Activated B cell treated with CpG ODN at 0.5 μM for 24 hours (primary cell): ENCODE measurements around the gene NDOR1. TPM values are rescaled to one million over a fixed set of nuclear protein-coding genes. Genes with fewer than 3 reads are reported as not detected.

Experiments used
- ATAC-seq: fragments of 200-7000 bp; cut with Tn5 transposase; one replicate; pipeline ENCODE4 v1.10.0; 2021; ENCODE audit warnings: low read depth, mild to moderate bottlenecking, moderate library complexity
- CTCF ChIA-PET: fragments of 350-600 bp; sonication (Branson Sonifier 250); formaldehyde crosslinking; loops from one replicate; lab custom pipeline; 2021; ENCODE audit warnings: antibody characterized with exemption; lab: Charles Lee
- POLR2A ChIA-PET: fragments of 350-600 bp; sonication (Branson Sonifier 250); formaldehyde crosslinking; loops from one replicate; lab custom pipeline; 2021; ENCODE audit warnings: antibody characterized with exemption; lab: Charles Lee
- DNase-seq: peaks from one replicate; pipeline ENCODE4 v3.0.0; 2022
- H3K27ac Mint-ChIP-seq: one replicate; pipeline ENCODE4 v1.8.0; 2020; ENCODE audit warnings: mixed read lengths
- H3K27me3 Mint-ChIP-seq: one replicate; pipeline ENCODE4 v1.8.0; 2021; ENCODE audit warnings: mixed read lengths
- H3K36me3 Mint-ChIP-seq: one replicate; pipeline ENCODE4 v1.8.0; 2021; ENCODE audit warnings: low read depth, mixed read lengths
- H3K4me1 Mint-ChIP-seq: one replicate; pipeline ENCODE4 v1.8.0; 2021; ENCODE audit warnings: mixed read lengths
- H3K4me3 Mint-ChIP-seq: one replicate; pipeline ENCODE4 v1.8.0; 2020; ENCODE audit warnings: mild to moderate bottlenecking, mixed read lengths
- H3K9me3 Mint-ChIP-seq: one replicate; pipeline ENCODE4 v1.8.0; 2020; ENCODE audit warnings: mixed read lengths
- intact Hi-C: fragments of 100-400 bp; cut with micrococcal nuclease; formaldehyde crosslinking; loops from one replicate; pipeline ENCODE4 v1.15.1; 2024
- total RNA-seq: library from RNA; stranded (reverse); gene quantifications from 2 replicates; pipeline ENCODE4 v1.2.3, GENCODE V29; 2022
- TF ChIP-seq, protein P1 (sequence below): fragments of 200-600 bp; IDR thresholded peaks from one replicate; pipeline ENCODE4 v1.8.0; 2022; ENCODE audit warnings: antibody characterized with exemption, mild to moderate bottlenecking

Gene NDOR1
- total RNA-seq, 1 donor from 2014 or later: 38.7 TPM

DNA sequence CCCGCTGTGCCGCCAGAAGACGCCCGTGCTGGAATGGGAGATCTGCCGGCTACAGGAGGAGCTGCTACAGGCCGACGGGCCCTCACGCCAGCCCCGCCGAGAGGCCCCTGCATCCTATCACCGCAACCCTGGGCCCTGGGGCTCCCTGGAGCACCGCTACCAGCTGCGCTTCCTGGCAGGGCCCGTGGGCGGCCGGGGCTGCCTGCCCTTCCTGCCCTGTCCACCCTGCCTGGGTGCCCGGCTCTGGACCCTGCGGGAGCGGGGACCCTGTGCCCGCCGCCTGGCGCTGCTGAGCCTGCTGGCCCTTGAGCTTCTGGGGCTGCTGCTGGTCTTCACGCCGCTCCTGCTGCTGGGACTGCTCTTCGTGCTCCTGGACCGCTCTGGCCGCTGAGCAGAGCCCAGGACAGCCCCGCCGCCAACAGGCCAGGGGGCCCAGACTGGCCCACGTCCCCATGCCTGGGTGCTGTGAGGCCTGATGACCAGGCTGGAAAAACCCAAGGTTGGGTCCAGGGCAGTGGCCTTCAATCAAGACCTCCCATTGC is 12.8 kb downstream of the NDOR1 start:
- CTCF ChIA-PET: no interaction called here
- TF ChIP-seq, protein P1, sequence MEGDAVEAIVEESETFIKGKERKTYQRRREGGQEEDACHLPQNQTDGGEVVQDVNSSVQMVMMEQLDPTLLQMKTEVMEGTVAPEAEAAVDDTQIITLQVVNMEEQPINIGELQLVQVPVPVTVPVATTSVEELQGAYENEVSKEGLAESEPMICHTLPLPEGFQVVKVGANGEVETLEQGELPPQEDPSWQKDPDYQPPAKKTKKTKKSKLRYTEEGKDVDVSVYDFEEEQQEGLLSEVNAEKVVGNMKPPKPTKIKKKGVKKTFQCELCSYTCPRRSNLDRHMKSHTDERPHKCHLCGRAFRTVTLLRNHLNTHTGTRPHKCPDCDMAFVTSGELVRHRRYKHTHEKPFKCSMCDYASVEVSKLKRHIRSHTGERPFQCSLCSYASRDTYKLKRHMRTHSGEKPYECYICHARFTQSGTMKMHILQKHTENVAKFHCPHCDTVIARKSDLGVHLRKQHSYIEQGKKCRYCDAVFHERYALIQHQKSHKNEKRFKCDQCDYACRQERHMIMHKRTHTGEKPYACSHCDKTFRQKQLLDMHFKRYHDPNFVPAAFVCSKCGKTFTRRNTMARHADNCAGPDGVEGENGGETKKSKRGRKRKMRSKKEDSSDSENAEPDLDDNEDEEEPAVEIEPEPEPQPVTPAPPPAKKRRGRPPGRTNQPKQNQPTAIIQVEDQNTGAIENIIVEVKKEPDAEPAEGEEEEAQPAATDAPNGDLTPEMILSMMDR: no peak
- Mint-ChIP-seq H3K4me1 (peaks cover 7% of the 10 kb centered on the region), H3K27ac (no peak overlapping the region), H3K9me3 (no peaks in the 10 kb centered on the region), H3K4me3 (no peak overlapping the region), H3K27me3 (no peaks in the 10 kb centered on the region), H3K36me3 (peaks cover 4% of the 10 kb centered on the region)
- ATAC-seq (no peak), DNase-seq (no peak)
- intact Hi-C loops: no loop called here
- POLR2A ChIA-PET: no interaction called here

DNA sequence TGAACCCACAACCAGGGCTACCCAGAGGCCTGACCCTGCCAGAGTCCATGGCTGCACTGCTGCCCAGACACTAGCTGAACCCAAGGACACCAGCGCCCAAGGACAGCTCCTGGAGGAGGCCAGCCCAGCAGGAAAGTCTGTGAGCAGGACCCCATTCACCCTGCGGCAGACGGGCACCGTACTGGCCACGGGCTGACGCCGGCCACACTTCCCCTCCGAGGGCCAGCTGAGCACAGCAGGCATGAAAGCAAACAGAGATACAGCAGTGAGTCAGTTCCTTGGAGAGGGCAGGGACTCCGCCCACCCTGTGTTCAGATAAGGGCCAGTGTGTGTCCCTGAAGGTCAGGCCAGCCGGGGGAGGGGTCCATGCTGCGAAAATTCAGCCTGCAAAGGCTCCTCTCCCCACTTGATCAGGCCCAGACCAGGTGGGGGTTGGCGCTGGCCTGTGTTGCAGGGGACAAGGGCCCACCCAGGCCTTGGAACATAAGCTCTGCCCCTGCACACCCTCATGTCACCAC is 13.3 kb downstream of the NDOR1 start:
- Mint-ChIP-seq H3K27ac (no peak overlapping the region), H3K4me3 (no peak overlapping the region), H3K27me3 (no peaks in the 10 kb centered on the region), H3K9me3 (no peaks in the 10 kb centered on the region), H3K36me3 (peaks cover 4% of the 10 kb centered on the region), H3K4me1 (peaks cover 7% of the 10 kb centered on the region)
- TF ChIP-seq, protein P1: no peak
- intact Hi-C loops: no loop called here
- no peak for ATAC-seq
- CTCF ChIA-PET: no interaction called here
- DNase-seq: no peak
- POLR2A ChIA-PET: interaction anchor here (0.6 to 1.6 kb wide), 6 partner anchors 18 to 444 kb away, joined by 3 to 13 read pairs (median 4); partner anchors contain the start of gene TPRN

DNA sequence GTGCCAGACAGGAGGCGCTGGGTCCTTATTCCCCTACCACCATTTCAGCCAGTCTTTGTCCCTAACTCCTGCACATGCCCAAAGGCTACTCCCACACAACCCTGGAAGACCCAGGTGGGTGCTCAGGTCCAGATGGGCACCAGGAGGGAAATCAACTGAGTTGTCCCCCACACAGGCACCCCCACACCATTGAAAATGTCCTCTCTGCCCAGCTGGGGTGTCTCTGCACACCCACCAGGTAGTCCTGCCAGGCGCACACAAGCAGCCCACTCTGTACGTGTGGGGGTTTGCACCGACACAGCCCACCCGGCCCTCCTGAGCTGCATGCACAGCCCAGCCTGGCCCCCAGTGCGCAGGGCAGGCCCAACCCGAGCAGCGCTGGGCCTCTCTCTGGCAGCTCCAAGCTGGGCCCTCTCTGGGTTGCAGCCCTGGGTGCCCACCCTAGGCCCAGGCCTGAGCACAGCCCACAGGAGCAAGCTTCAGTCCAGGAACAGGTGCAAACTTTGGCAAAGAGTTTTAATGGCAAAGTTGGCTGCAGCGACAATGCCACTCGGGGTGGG is 14.3 kb downstream of the NDOR1 start:
- H3K4me1 Mint-ChIP-seq: peaks cover 11% of the 10 kb centered on the region
- ChIA-PET POLR2A (interaction anchor here (0.7 to 1.6 kb wide), 3 partner anchors 15 to 102 kb away, joined by 3 to 4 read pairs (median 3); partner anchors contain the start of gene TPRN), CTCF (no interaction called here)
- H3K4me3 Mint-ChIP-seq: no peak overlapping the region
- DNase-seq: no peak
- intact Hi-C loops: loop anchor here (10.0 kb wide), 2 partner anchors 275 to 335 kb away; partner anchors contain the start of genes C8G, FBXW5 and TRAF2
- TF ChIP-seq, protein P1: no peak
- H3K27ac Mint-ChIP-seq: no peak overlapping the region
- no peaks in the 10 kb centered on the region for H3K9me3 Mint-ChIP-seq
- H3K36me3 Mint-ChIP-seq: peaks cover 4% of the 10 kb centered on the region
- H3K27me3 Mint-ChIP-seq: no peaks in the 10 kb centered on the region
- ATAC-seq: no peak

DNA sequence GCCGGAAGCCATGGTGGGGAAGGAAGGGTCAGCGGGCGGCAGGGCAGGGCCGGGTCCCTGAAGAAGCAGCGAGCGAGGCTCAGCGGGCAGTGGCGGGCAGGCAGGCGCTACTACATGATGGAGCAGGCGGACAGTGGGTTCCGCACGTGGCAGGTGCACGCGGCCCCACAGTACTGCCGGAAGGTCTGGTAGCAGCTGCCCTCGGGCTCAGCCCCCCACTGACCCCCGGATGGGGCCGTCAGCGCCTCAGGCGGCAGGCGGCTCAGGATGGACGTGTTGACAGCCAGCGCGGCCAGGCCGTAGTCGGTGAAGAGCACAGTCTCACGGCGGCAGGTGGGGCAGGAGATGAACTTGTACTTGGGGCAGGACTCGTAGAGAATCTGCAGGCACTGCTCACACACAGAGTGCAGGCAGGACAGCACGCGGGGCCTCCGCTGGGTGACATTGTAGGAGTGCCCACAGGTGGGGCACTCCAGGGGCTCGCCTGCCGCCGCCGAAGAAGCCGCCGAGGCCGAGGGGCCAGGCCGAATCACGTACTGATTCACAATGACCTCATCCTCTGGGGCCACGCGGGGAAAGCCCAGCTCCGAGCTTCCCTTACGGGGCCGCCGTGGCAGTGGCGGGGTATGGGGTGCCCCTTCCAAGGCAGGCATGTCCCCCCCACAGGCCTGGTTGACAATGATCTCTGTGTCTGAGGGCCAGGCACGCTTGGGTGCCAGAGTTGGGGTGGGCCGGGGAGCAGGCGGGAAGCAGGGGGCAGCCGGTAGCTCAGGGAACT is 15.0 kb downstream of the NDOR1 start:
- Mint-ChIP-seq H3K4me3 (peak overlapping the region; percentile 38), H3K27ac (no peak overlapping the region), H3K9me3 (no peaks in the 10 kb centered on the region), H3K36me3 (peaks cover 4% of the 10 kb centered on the region), H3K4me1 (peaks cover 15% of the 10 kb centered on the region), H3K27me3 (no peaks in the 10 kb centered on the region)
- POLR2A ChIA-PET: interaction anchor here (0.7 to 3.6 kb wide), 3 partner anchors 14 to 20 kb away, joined by 3 to 46 read pairs (median 4); partner anchors contain the start of genes NDOR1, TMEM203 and TPRN
- TF ChIP-seq, protein P1: no peak
- ATAC-seq (no peak), DNase-seq (no peak)
- CTCF ChIA-PET: no interaction called here
- intact Hi-C loops: loop anchor here (10.0 kb wide), 2 partner anchors 276 to 336 kb away; partner anchors contain the start of genes C8G, FBXW5 and TRAF2
